Measurements from ENCODE around the gene DHRS1. TPM values are rescaled to one million over a fixed set of nuclear protein-coding genes. Genes with fewer than 3 reads are reported as not detected.

Gene DHRS1
- total RNA-seq, 1 donor from 2014 or later = 84.2 TPM

- intact Hi-C loops (cut with DNase I) = no loop called here
- no peak overlapping the region for H3K4me3 ChIP-seq
- DNase-seq (ENCODE audit: extremely low spot score in 2 of 2) = no peak
- H3K27me3 ChIP-seq = no peaks in the 10 kb centered on the region
- no peak for TF ChIP-seq POLR2AphosphoS5 (IDR thresholded peaks at IDR 0.05; ENCODE audit: insufficient read depth in 1 of 2, low read depth in 1 of 2)
- TF ChIP-seq CTCF (IDR thresholded peaks at IDR 0.05) = no peak
- TF ChIP-seq POLR2A (IDR thresholded peaks at IDR 0.05) = no peak
- no peaks in the 10 kb centered on the region for H3K36me3 ChIP-seq
- no peaks in the 10 kb centered on the region for H3K9me3 ChIP-seq
- H3K27ac ChIP-seq = no peak overlapping the region
- H3K4me1 ChIP-seq = no peaks in the 10 kb centered on the region
Measured at GRCh38 chr14:24325963-24326362, 26.4 kb upstream of the DHRS1 start.

GRCh38 chr14:24325041-24325530 is 25.5 kb upstream of the DHRS1 start:
- Histone ChIP-seq H3K27ac (no peak overlapping the region), H3K36me3 (no peaks in the 10 kb centered on the region), H3K4me1 (no peaks in the 10 kb centered on the region), H3K27me3 (no peaks in the 10 kb centered on the region), H3K4me3 (no peak overlapping the region), H3K9me3 (no peaks in the 10 kb centered on the region)
- intact Hi-C loops (cut with DNase I) = no loop called here
- no peak for DNase-seq (ENCODE audit: extremely low spot score in 2 of 2)
- no peak for TF ChIP-seq POLR2A (IDR thresholded peaks at IDR 0.05)
- no peak for TF ChIP-seq POLR2AphosphoS5 (IDR thresholded peaks at IDR 0.05; ENCODE audit: insufficient read depth in 1 of 2, low read depth in 1 of 2)
- TF ChIP-seq CTCF (IDR thresholded peaks at IDR 0.05) = no peak

GRCh38 chr14:24324024-24324423 is 24.4 kb upstream of the DHRS1 start:
- Histone ChIP-seq H3K4me1 (no peaks in the 10 kb centered on the region), H3K9me3 (no peaks in the 10 kb centered on the region), H3K4me3 (no peak overlapping the region), H3K27ac (no peak overlapping the region), H3K36me3 (no peaks in the 10 kb centered on the region), H3K27me3 (no peaks in the 10 kb centered on the region)
- TF ChIP-seq CTCF (IDR thresholded peaks at IDR 0.05) (no peak), POLR2A (IDR thresholded peaks at IDR 0.05) (no peak), POLR2AphosphoS5 (IDR thresholded peaks at IDR 0.05; ENCODE audit: insufficient read depth in 1 of 2, low read depth in 1 of 2) (no peak)
- DNase-seq (ENCODE audit: extremely low spot score in 2 of 2) = no peak
- intact Hi-C loops (cut with DNase I) = no loop called here

- TF ChIP-seq POLR2AphosphoS5 (IDR thresholded peaks at IDR 0.05; ENCODE audit: insufficient read depth in 1 of 2, low read depth in 1 of 2) (no peak), POLR2A (IDR thresholded peaks at IDR 0.05) (no peak), CTCF (IDR thresholded peaks at IDR 0.05) (no peak)
- Histone ChIP-seq H3K4me1 (no peaks in the 10 kb centered on the region), H3K27me3 (no peaks in the 10 kb centered on the region), H3K9me3 (no peaks in the 10 kb centered on the region), H3K36me3 (no peaks in the 10 kb centered on the region), H3K27ac (no peak overlapping the region), H3K4me3 (no peak overlapping the region)
- DNase-seq (ENCODE audit: extremely low spot score in 2 of 2) = no peak
- intact Hi-C loops (cut with DNase I) = no loop called here
Measured at GRCh38 chr14:24323341-24323740, 23.8 kb upstream of the DHRS1 start.

GRCh38 chr14:24322672-24323071 is 23.1 kb upstream of the DHRS1 start:
- intact Hi-C loops (cut with DNase I) = no loop called here
- H3K36me3 ChIP-seq = no peaks in the 10 kb centered on the region
- TF ChIP-seq CTCF (IDR thresholded peaks at IDR 0.05) = no peak
- TF ChIP-seq POLR2A (IDR thresholded peaks at IDR 0.05) = no peak
- TF ChIP-seq POLR2AphosphoS5 (IDR thresholded peaks at IDR 0.05; ENCODE audit: insufficient read depth in 1 of 2, low read depth in 1 of 2) = no peak

More at GRCh38 chr14:24322672-24323071, 23.1 kb upstream of the DHRS1 start:
- Histone ChIP-seq H3K27ac (no peak overlapping the region), H3K27me3 (no peaks in the 10 kb centered on the region), H3K4me1 (no peaks in the 10 kb centered on the region), H3K4me3 (no peak overlapping the region), H3K9me3 (no peaks in the 10 kb centered on the region)
- no peak for DNase-seq (ENCODE audit: extremely low spot score in 2 of 2)

All from vagina (tissue), 2 donors.